HG03103 (cell line): ENCODE data around the gene CFAP73.
A peak's percentile ranks its signal among the peaks of the same experiment; 100 is the strongest.
"Not testable (repeated sequence)": the region's sequence is repeated elsewhere in the genome, so short reads cannot be mapped to it uniquely, and the experiment has no call there.

Experiments
- ATAC-seq: cut with Tn5 transposase; IDR thresholded peaks from one replicate; pipeline ENCODE4 v1.9.1; 2021; ENCODE audit warnings: low read depth; ENCODE audit not compliant: unreplicated experiment

CFAP73 gene

GRCh38 chr12:113185180-113186032 is 35.9 kb downstream of the CFAP73 start, which contains the start of the genes DDX54 and RITA1:
Gene DDX54 (minus strand): TSS chr12:113185478. CDS start chr12:113185451, 27 bp downstream.
Gene RITA1 (plus strand): TSS chr12:113185721. CDS start chr12:113186747, 1,026 bp downstream.
- ATAC-seq: peak; percentile 40

DNA sequence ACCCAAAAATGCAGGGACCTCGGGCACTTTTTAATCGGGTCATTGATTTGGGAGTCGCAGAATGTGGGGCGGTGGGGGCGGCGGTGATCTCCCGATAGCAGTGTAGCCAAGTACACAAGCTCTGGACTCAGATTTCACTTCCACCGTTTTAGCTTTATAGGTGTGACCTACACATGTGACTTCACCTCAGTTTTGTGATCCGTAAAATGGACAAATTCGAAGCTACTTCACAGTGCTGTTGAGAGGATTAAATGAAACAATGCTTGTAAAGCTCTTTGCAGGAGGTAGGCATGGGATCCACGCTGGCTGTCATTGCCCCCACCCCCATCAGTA is 36.5 kb downstream of the CFAP73 start:
- ATAC-seq: no peak

GRCh38 chr12:113186666-113187325 is 37.3 kb downstream of the CFAP73 start:
- ATAC-seq: no peak

GRCh38 chr12:113189361-113189760 is 39.8 kb downstream of the CFAP73 start:
- no peak for ATAC-seq

DNA sequence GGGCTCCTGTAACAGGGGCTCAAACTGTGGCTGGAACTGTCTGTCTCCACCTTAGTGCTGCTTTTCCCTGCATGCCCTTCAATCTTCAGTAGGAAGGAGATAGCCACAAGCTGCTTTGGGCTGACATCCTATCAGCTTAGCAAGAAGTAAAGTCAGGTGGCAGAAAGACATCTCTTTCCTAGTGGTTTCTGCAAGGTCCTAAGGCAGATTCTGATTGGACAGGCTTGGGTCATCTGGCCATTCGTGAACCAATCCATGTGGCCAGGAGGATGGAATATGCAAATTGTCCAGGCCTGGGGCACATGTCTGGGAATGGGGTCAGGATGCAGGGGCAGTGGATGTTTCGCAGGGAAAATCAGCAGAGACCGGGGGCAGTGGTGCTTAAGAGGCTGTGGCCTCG is 41.2 kb downstream of the CFAP73 start:
- ATAC-seq: no peak

- ATAC-seq: no peak
Observed at GRCh38 chr12:113191227-113191626, 41.7 kb downstream of the CFAP73 start.

- ATAC-seq: no peak
Observed at GRCh38 chr12:113194971-113195391, 45.5 kb downstream of the CFAP73 start.

- no peak for ATAC-seq
Observed at GRCh38 chr12:113195598-113195997, 46.1 kb downstream of the CFAP73 start.

DNA sequence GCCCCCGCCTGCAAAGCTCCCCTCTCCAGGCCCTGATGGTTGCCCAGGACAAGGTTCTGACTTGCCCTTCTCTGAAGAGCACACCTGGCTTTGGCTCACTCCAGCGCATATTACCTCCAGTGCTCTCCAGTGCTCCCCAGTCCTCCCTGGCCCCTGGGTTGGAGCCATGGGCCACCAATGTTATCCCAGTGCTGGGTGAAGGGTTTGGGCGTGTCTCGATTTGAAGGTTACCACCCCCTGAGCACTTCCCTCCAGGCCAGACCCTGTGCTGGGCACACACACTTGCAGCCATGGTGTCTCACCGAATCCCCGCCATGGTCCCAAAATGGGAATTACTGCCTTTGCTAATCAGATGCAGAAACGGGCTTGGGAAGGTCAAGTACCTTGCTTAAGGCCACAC is 47.1 kb downstream of the CFAP73 start:
- no peak for ATAC-seq

DNA sequence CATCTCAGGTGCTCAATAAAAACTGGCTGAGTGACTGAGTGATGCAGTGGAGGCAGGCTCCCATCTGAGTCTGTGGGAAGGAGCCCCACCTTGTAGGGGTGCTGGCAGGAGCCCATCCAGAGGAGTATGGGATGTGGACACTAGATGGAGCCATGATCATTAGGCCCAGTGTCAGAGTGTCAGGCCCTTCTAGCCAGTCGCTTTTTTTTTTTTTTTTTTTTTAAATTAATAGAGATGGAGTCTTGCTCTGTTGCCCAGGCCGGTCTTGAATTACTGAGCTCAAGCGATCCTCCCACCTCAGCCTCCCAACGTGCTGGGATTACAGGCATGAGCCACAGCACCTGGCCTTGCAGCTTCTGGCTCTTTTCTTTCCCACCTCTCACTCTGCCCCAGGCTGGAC is 47.5 kb downstream of the CFAP73 start:
- no peak for ATAC-seq

GRCh38 chr12:113197518-113198077 is 48.1 kb downstream of the CFAP73 start:
- no peak for ATAC-seq

- no peak for ATAC-seq
Observed at GRCh38 chr12:113198296-113198695, 48.8 kb downstream of the CFAP73 start.

GRCh38 chr12:113200021-113200797 is 50.7 kb downstream of the CFAP73 start:
- no peak for ATAC-seq

GRCh38 chr12:113201187-113202177 is 52.0 kb downstream of the CFAP73 start:
- no peak for ATAC-seq

DNA sequence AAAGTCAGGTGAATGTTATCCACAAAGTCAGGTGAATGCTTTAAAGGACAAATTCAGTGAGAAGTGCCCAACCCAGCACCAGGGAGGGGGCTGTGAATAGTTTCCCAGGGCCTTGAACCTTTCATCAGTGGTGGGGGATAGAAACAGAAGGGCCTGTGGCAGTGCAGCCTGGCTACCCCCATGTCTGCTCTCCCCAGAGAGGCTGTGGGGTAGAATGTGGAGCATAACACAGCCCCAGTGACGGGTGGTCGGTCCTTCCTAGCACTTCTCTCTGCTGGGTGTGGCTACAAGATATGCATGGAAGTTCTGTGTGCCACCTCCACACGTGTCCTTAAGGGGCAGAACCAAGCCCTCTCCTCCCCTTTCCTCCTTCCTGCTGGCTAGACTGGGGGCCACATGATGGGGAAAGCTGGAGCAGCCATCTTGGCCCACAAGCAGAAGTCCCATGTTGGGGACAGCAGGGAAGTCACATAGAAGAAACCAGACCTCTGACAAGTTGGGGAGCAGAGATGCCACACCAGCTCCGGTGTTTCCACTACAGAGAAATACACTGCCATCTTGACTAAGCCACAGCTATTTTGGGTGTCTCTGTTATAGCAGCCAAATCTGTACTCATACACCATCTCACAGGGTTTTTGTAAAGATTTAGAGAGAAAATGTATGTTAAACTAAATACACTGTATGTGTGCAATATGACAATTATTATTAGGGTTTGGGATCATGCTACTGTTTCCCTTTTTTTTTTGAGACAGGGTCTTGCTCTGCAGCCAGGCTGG is 53.0 kb downstream of the CFAP73 start:
- ATAC-seq: no peak

- ATAC-seq: no peak
Observed at GRCh38 chr12:113203852-113204760, 54.6 kb downstream of the CFAP73 start.

DNA sequence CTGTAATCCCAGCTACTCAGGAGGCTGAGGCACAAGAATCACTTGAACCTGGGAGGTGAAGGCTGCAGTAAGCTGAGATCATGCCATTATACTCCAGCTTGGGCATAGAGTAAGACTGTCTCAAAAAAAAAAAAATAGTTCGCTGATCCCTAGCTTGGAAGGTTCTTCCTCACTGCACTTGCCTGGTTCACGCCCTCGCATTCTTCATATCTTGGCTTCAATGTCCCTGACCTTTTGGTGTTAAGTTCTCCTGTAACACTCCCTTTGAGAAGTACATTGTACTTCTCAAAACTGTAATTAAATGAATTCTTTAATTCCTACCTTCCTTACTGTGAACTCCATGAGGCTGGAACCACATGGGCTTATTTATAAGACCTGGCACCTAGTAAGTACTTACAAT is 55.3 kb downstream of the CFAP73 start:
- ATAC-seq: no peak

GRCh38 chr12:113206802-113207201 is 57.3 kb downstream of the CFAP73 start:
- ATAC-seq: not testable (repeated sequence)
